ENCODE data around the gene FMNL3. TPM values are rescaled to one million over a fixed set of nuclear protein-coding genes. Genes with fewer than 3 reads are reported as not detected.

Gene FMNL3
- total and polyA plus RNA-seq, 2 of the 8 experiments (the other 6 are each of a cell fraction or from before 2014, with no cell fraction given): 8.6 to 29.0 TPM

DNA sequence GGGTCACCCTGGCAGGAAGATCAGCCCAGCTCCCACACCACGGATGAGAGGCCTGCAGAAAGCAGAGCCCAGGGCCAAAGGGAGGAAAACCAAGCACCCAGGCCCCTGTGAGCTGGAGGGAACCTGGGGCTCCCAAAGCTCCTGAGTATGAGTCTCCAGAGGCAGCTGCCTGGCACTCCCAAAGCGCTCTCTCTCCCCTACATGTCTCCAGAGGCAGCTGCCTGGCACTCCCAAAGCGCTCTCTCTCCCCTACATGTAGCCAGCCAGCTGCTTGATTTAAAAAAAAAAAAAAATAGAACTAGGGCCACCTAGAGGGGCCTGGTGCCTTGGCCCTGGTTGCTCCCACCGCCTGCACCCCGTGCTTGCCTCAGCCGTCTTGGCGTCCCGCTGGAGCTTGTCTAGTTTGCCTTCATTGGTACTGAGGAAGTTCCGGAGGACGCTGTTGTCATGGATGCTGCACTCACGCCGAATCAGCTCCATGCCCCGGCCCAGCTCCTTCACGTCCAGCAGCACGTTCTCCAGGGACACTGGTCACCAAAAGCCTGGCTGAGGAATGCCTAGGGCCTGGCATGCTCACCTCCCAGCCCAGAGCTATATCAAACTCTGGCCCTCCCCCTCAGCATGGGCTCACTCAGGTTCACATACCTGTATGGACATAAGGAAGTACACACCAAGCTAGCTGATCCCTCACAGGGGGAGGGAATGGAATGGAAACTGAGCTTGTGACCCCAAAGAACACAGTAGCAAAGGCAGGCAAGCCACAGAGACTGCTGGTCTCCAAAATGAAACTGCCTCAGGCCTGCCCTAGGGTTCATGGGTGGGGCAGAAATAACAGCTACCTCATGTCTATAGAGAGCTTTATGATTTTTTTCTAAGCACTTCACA is 59.1 kb downstream of the FMNL3 start:
- H3K4me2 ChIP-seq (ENCODE audit: insufficient read depth in 1 of 2, low read depth in 2 of 2, low read length in 2 of 2): no peak overlapping the region
- H3K4me3 ChIP-seq (ENCODE audit: extremely low read depth in 1 of 4, insufficient read depth in 2 of 4, low read depth in 3 of 4, low read length in 4 of 4): no peak overlapping the region
- H3K79me2 ChIP-seq (ENCODE audit: control insufficient read depth in 1 of 2, insufficient read depth in 2 of 2, low read length in 2 of 2): no peaks in the 10 kb centered on the region
- H4K8ac ChIP-seq (ENCODE audit: extremely low read depth, insufficient read depth, low read length): no peak overlapping the region
- no peak overlapping the region for H3K9ac ChIP-seq (replicated peaks in 1 of 4; ENCODE audit: extremely low read depth in 1 of 4, low read depth in 3 of 4, low read length in 3 of 4)
- H3K23me2 ChIP-seq (ENCODE audit: low read depth, low read length): no peaks in the 10 kb centered on the region
- no peak overlapping the region for H3K18ac ChIP-seq (ENCODE audit: extremely low read depth, low read length)
- H3K36me3 ChIP-seq (ENCODE audit: control insufficient read depth in 2 of 4, insufficient read depth in 4 of 4, low read length in 3 of 4): peaks cover 15 to 54% (median 36%) of the 10 kb centered on the region in 4 experiments
- no peak overlapping the region for H3K4ac ChIP-seq (replicated peaks; ENCODE audit: insufficient read length, low read depth, low read length)
- 96% methylated on average over 15 of the region's 15 CpGs; no CpG with 5 or more reads in 1 of the 2 experiments for WGBS, 2 experiments (ENCODE audit: extremely low coverage in 1 of 2, insufficient coverage in 1 of 2, insufficient read length in 1 of 2, insufficient replicate concordance in 2 of 2, low coverage in 1 of 2, low lambda C conversion rate in 2 of 2, missing lambda C conversion rate in 1 of 2)
- H2AFZ ChIP-seq (ENCODE audit: low read length): no peak overlapping the region
- H3K14ac ChIP-seq (ENCODE audit: insufficient read length): no peak overlapping the region
- H4K5ac ChIP-seq (ENCODE audit: insufficient read length, low read depth, low read length): no peak overlapping the region
- CTCF ChIA-PET (ENCODE audit: partially characterized antibody): interaction anchor here (0.6 to 12.7 kb wide), 26 partner anchors 8 to 318 kb away, joined by 3 to 222 read pairs (median 5); partner anchors contain the start of genes FMNL3 and TMBIM6
- TF ChIP-seq, protein P1, sequence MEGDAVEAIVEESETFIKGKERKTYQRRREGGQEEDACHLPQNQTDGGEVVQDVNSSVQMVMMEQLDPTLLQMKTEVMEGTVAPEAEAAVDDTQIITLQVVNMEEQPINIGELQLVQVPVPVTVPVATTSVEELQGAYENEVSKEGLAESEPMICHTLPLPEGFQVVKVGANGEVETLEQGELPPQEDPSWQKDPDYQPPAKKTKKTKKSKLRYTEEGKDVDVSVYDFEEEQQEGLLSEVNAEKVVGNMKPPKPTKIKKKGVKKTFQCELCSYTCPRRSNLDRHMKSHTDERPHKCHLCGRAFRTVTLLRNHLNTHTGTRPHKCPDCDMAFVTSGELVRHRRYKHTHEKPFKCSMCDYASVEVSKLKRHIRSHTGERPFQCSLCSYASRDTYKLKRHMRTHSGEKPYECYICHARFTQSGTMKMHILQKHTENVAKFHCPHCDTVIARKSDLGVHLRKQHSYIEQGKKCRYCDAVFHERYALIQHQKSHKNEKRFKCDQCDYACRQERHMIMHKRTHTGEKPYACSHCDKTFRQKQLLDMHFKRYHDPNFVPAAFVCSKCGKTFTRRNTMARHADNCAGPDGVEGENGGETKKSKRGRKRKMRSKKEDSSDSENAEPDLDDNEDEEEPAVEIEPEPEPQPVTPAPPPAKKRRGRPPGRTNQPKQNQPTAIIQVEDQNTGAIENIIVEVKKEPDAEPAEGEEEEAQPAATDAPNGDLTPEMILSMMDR (IDR thresholded peaks at IDR 0.05; ENCODE audit: control extremely low read depth in 1 of 3, insufficient read depth in 1 of 3, low read depth in 1 of 3, low read length in 3 of 3): no peak
- TF ChIP-seq NANOG (IDR thresholded peaks at IDR 0.05; ENCODE audit: insufficient read depth, low read depth, low read length, poor library complexity, severe bottlenecking): no peak
- TF ChIP-seq FOSL1 (IDR thresholded peaks at IDR 0.05; ENCODE audit: insufficient read depth, low read depth, low read length): no peak
- TF ChIP-seq PHF8 (conservative IDR thresholded peaks at IDR 0.05; ENCODE audit: low read depth, low read length): no peak
- no peak for TF ChIP-seq HDAC2 (IDR thresholded peaks at IDR 0.05; ENCODE audit: borderline replicate concordance in 1 of 2, low read depth in 2 of 2, low read length in 2 of 2)
- no peak for TF ChIP-seq CREB1 (IDR thresholded peaks at IDR 0.05)
- no peak overlapping the region for H2BK15ac ChIP-seq (ENCODE audit: low read length)
- no peaks in the 10 kb centered on the region for H3K27me3 ChIP-seq (replicated peaks in 1 of 4; ENCODE audit: control insufficient read depth in 3 of 4, extremely low read depth in 1 of 4, insufficient read depth in 3 of 4, low read length in 3 of 4)
- H3K27ac ChIP-seq (ENCODE audit: low read depth, low read length): no peak overlapping the region; the same call in 1 of the 2 replicates
- POLR2A ChIA-PET (ENCODE audit: partially characterized antibody): interaction anchor here (0.9 to 3.1 kb wide), 14 partner anchors 8 to 93 kb away, joined by 3 to 14 read pairs (median 4); partner anchors contain the start of gene TMBIM6
- no peaks in the 10 kb centered on the region for H3K79me1 ChIP-seq (ENCODE audit: low read depth, low read length)
- H4K91ac ChIP-seq (replicated peaks; ENCODE audit: insufficient read length, low read length): no peak overlapping the region
- H3K23ac ChIP-seq (ENCODE audit: insufficient read length): no peak overlapping the region
- no peak overlapping the region for H2AK5ac ChIP-seq (ENCODE audit: low read depth, low read length)
- H4K20me1 ChIP-seq (replicated peaks in 1 of 2; ENCODE audit: control insufficient read depth in 1 of 2, insufficient read depth in 2 of 2, low read length in 2 of 2): peaks cover 0 to 6% of the 10 kb centered on the region in 2 experiments
- H2BK12ac ChIP-seq (ENCODE audit: low read depth, low read length): no peak overlapping the region
- no peaks in the 10 kb centered on the region for H3K9me3 ChIP-seq (ENCODE audit: insufficient read depth in 2 of 2, low read depth in 1 of 2, low read length in 1 of 2)
- H3K4me1 ChIP-seq (replicated peaks in 1 of 4; ENCODE audit: control insufficient read depth in 3 of 4, insufficient read depth in 4 of 4, low read length in 3 of 4): no peaks in the 10 kb centered on the region
- no peak overlapping the region for H2BK120ac ChIP-seq (replicated peaks; ENCODE audit: low read depth, low read length)
- FAIRE-seq: no peak
- H2BK5ac ChIP-seq (ENCODE audit: low read depth, low read length): peak overlapping the region; percentile 12; the same call in 1 of the 2 replicates
- DNase-seq (ENCODE audit: low read depth in 1 of 2, low spot score in 2 of 2): no peak
- H3K56ac ChIP-seq (replicated peaks; ENCODE audit: insufficient read length, low read depth, low read length): no peak overlapping the region
- no peak overlapping the region for H2BK20ac ChIP-seq (ENCODE audit: low read length)

Data from H1 (cell line).